ACC112 (cell line): Measurements from ENCODE around the gene SLC15A3.
"Not testable (repeated sequence)": the region's sequence is repeated elsewhere in the genome, so short reads cannot be mapped to it uniquely, and the experiment has no call there.

Experiments
- H2AFZ ChIP-seq: fragments of 200-600 bp; sonication (generic); one replicate; pipeline ENCODE4 v1.6.0; 2017; ENCODE audit warnings: antibody characterized with exemption, low read length; ENCODE audit not compliant: unreplicated experiment
- H3K27ac ChIP-seq: fragments of 200-600 bp; sonication (generic); 2 replicates; pipeline ENCODE4 v1.5.1; 2014; ENCODE audit warnings: low read depth, mild to moderate bottlenecking, antibody characterized with exemption, low read length, moderate library complexity
- H3K27me3 ChIP-seq: fragments of 200-600 bp; sonication (generic); 2 replicates; pipeline ENCODE4 v1.6.1; 2014; ENCODE audit warnings: mild to moderate bottlenecking, antibody characterized with exemption, low read length, moderate library complexity, mixed read lengths; ENCODE audit not compliant: insufficient read depth
- H3K36me3 ChIP-seq: fragments of 200-600 bp; sonication (generic); 2 replicates; pipeline ENCODE4 v1.6.1; 2016; ENCODE audit warnings: mild to moderate bottlenecking, antibody characterized with exemption, low read length, moderate library complexity, mixed read lengths; ENCODE audit not compliant: insufficient read depth
- H3K4me1 ChIP-seq: fragments of 200-600 bp; sonication (generic); one replicate; pipeline ENCODE4 v1.6.1; 2016; ENCODE audit warnings: low read length, mixed read lengths; ENCODE audit not compliant: insufficient read depth, unreplicated experiment, control insufficient read depth
- H3K4me3 ChIP-seq: fragments of 200-600 bp; sonication (generic); 2 replicates; pipeline ENCODE4 v1.5.1; 2014; ENCODE audit warnings: mild to moderate bottlenecking, low read depth, low read length
- H3K79me2 ChIP-seq: fragments of 200-600 bp; sonication (generic); one replicate; pipeline ENCODE4 v1.6.0; 2016; ENCODE audit warnings: low read length; ENCODE audit not compliant: control insufficient read depth, unreplicated experiment, insufficient read depth

SLC15A3 gene

DNA sequence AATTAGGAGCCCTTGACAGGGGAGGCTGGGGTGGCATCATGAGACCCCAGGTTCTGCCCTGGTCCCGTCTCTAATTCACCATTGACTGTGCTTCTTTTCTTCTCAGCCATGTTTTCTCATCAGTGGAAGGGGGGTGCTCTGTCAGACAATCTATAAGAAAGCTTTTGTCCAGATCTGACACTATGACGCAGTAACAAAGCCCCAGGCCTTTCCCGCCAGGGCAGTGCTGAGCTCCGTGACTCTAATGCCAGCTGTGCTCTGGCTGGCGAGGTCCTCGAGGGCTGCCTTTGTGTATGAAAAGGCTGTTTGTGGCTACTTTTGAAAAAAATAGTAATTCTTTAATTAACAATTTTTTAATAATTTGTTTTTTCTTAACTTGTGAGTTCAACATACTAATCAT is 22.8 kb upstream of the SLC15A3 start:
- H3K27me3 ChIP-seq = peaks cover 4% of the 10 kb centered on the region; the same call in 1 of the 2 replicates
- H3K4me1 ChIP-seq = no peaks in the 10 kb centered on the region

DNA sequence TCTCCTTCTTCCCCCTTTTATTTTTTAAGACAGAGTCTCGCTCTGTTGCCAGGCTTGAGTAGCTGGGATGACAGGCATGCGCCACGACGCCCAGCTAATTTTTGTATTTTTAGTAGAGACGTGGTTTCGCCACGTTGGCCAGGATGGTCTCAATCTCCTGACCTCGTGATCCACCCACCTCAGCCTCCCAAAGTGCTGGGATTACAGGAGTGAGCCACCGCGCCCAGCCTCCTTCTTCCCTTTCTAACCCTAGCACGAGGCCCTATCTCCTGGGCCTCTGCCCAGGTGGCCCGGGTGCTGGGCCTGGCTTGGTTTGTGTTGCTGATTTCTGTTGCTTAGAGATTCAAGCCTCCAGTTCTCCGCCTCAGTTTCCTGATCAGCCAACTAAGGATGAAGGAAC is 22.3 kb upstream of the SLC15A3 start:
- not testable (repeated sequence) for H3K27ac ChIP-seq, H2AFZ ChIP-seq, H3K27me3 ChIP-seq, H3K36me3 ChIP-seq, H3K4me3 ChIP-seq, H3K4me1 ChIP-seq, H3K79me2 ChIP-seq

More for the DNA sequence above, 22.8 kb upstream of the SLC15A3 start:
- H3K79me2 ChIP-seq = no peaks in the 10 kb centered on the region
- no peaks in the 10 kb centered on the region for H3K36me3 ChIP-seq
- no peak overlapping the region for H3K27ac ChIP-seq
- H2AFZ ChIP-seq = no peak overlapping the region
- H3K4me3 ChIP-seq = no peak overlapping the region

DNA sequence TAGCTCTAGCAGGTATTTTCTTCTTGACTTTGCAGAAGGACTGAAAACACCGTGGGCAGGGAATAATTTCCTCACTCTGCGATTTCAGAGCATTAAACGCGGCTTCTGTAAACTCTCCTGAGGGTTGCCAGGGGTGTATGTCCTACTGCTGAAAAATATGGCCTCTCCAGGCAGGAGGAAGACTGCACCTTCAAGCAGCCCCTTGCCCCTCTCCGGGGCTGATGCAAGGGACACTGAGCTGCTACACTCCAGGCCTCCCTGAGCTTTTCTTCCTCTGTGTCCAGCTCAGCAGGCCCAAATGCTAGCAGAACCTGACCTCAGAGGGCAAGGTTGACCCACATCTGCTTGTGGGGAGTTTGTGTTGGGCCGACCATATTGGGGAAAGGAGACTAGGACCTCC is 21.7 kb upstream of the SLC15A3 start:
- peaks cover 4% of the 10 kb centered on the region; the same call in 1 of the 2 replicates for H3K27me3 ChIP-seq
- no peak overlapping the region for H3K4me3 ChIP-seq
- no peak overlapping the region for H3K27ac ChIP-seq
- no peaks in the 10 kb centered on the region for H3K79me2 ChIP-seq
- H3K36me3 ChIP-seq = no peaks in the 10 kb centered on the region
- no peak overlapping the region for H2AFZ ChIP-seq
- no peaks in the 10 kb centered on the region for H3K4me1 ChIP-seq

DNA sequence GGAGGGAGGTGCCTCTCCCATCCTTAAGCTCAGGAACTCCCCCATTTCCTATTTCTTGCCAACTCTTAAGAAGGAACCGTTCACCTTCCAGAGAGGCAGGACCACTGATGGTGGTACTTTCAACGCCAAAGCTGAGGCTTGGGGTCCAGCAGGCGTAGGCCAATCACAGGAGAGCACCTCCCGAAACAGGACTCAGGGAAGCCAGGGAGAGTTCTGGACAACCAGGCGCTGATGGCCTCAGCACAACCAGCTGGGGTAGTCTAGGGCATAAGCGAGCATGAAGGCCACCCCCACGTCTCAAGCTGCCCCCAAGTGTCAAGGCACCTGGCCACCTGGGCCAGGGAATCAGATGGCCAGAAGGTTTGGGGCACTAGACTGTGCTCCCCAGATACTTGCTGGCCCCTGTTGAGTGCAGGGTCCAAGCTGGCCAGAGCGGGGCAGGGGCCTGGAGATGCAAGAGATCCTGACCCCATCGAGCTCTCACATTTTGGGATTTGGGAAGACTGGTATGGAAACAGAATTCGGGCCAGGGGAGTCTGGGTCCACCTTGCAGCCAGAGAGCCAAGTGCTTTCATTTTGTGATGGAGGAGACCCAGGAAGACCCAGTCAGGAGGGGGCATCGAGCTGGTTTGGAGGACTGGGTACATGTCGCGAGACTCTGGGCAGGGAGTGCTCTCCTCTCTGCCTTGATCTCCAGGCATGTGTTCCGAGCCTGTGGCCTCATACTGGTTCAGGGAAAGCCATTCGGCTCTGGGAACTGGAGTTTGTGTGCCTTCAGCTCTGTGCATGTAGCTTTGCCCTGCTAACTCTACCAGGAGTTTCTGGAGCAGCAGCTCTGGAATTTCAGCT is 20.4 kb upstream of the SLC15A3 start:
- H3K79me2 ChIP-seq = no peaks in the 10 kb centered on the region
- no peak overlapping the region for H3K4me3 ChIP-seq
- no peak overlapping the region for H3K27ac ChIP-seq
- H3K36me3 ChIP-seq = no peaks in the 10 kb centered on the region
- H2AFZ ChIP-seq = no peak overlapping the region
- H3K4me1 ChIP-seq = no peaks in the 10 kb centered on the region
- H3K27me3 ChIP-seq = peaks cover 11% of the 10 kb centered on the region; the same call in 1 of the 2 replicates

- peaks cover 20% of the 10 kb centered on the region for H3K27me3 ChIP-seq
- no peak within 1 kb of the TSS for H3K27ac ChIP-seq
- H2AFZ ChIP-seq = no peak within 1 kb of the TSS
- no peaks in the 10 kb centered on the region for H3K79me2 ChIP-seq
- H3K4me1 ChIP-seq = no peaks in the 10 kb centered on the region
- no peaks in the 10 kb centered on the region for H3K36me3 ChIP-seq
- H3K4me3 ChIP-seq = no peak within 1 kb of the TSS
These were observed 19.5 kb upstream of the SLC15A3 start, which contains the start of gene CD6 for GRCh38 chr11:60971520-60971919. Gene CD6 (plus strand): TSS chr11:60971680. CDS start chr11:60971866, 186 bp downstream.

DNA sequence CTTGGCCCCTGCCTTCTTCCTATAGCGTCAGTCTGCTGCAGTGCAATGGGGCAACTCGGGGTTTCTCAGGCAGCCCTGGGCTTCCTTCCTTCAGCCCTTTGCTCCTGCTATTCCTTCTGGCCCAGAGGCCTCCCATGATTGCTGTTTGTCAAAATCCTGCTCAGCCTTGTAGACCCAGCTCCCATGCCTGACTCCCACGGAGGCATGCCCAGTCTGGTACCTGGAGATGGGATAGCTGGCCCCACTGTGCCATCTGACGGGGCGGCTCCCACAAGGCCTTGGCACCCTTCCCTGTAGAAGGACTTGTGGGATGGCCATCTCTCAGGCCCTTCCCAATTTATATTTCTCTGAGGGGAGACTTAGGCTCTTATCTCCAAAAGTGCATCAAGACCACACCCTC is 18.9 kb upstream of the SLC15A3 start:
- no peak overlapping the region for H2AFZ ChIP-seq
- no peaks in the 10 kb centered on the region for H3K4me1 ChIP-seq
- no peak overlapping the region for H3K27ac ChIP-seq
- no peak overlapping the region for H3K4me3 ChIP-seq
- no peaks in the 10 kb centered on the region for H3K79me2 ChIP-seq
- H3K27me3 ChIP-seq = peaks cover 25% of the 10 kb centered on the region
- no peaks in the 10 kb centered on the region for H3K36me3 ChIP-seq

DNA sequence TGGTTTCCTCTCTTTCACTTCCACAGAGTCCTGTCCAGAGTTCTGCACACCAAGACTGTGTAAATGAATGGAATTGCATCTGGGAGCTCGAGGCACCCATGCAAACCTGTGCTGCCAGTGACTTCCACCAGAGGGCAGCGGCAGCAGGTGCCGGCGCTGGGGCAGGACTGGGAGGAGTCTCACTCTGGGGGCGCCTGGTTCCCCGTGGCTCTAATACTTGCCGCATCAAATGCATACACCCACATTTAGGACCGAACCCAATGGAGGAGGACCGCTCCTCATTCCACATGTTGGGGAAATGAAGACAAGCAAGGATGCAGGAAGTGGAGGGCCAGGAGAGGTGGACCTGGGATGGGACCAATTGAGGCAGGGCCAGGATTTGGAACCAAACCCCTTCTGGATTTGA is 18.4 kb upstream of the SLC15A3 start:
- no peak overlapping the region for H3K4me3 ChIP-seq
- no peaks in the 10 kb centered on the region for H3K4me1 ChIP-seq
- peaks cover 30% of the 10 kb centered on the region for H3K27me3 ChIP-seq
- H3K36me3 ChIP-seq = no peaks in the 10 kb centered on the region
- no peaks in the 10 kb centered on the region for H3K79me2 ChIP-seq
- no peak overlapping the region for H2AFZ ChIP-seq
- H3K27ac ChIP-seq = no peak overlapping the region

- no peak overlapping the region for H2AFZ ChIP-seq
- no peaks in the 10 kb centered on the region for H3K79me2 ChIP-seq
- peaks cover 29% of the 10 kb centered on the region for H3K27me3 ChIP-seq
- H3K4me1 ChIP-seq = no peaks in the 10 kb centered on the region
- no peak overlapping the region for H3K27ac ChIP-seq
- no peak overlapping the region for H3K4me3 ChIP-seq
- H3K36me3 ChIP-seq = no peaks in the 10 kb centered on the region
These were observed 16.2 kb upstream of the SLC15A3 start for GRCh38 chr11:60968223-60968622.

DNA sequence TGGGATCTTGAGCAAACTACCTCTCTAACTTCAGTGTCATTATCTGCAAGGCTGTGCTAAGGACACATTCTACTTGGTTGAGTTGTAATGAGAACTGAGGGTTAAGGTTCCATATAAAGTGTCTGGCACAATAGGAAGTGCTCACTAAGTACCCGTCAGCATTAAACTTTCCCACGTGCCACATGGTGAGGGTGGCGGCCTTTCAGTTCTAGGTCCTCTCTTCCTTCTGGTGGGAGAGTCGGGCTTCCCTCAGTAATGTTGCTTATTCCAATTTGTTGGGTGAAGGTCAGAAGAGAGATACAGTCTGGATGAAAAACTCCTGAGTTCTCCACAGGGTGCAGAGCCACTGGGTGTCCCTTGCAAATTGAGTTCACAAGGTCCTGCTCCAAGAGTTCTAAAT is 14.9 kb upstream of the SLC15A3 start:
- Histone ChIP-seq H3K36me3 (no peaks in the 10 kb centered on the region), H3K4me1 (no peaks in the 10 kb centered on the region), H3K79me2 (no peaks in the 10 kb centered on the region), H2AFZ (no peak overlapping the region), H3K4me3 (no peak overlapping the region), H3K27ac (no peak overlapping the region), H3K27me3 (peaks cover 32% of the 10 kb centered on the region)

GRCh38 chr11:60964801-60965200 is 12.8 kb upstream of the SLC15A3 start:
- Histone ChIP-seq H3K27ac (no peak overlapping the region), H3K27me3 (peaks cover 45% of the 10 kb centered on the region)

GRCh38 chr11:60960405-60960804 is 8.4 kb upstream of the SLC15A3 start:
- Histone ChIP-seq H3K27me3 (peaks cover 19% of the 10 kb centered on the region), H3K27ac (no peak overlapping the region)

More at GRCh38 chr11:60964801-60965200, 12.8 kb upstream of the SLC15A3 start:
- H3K4me1 ChIP-seq = no peaks in the 10 kb centered on the region
- H3K36me3 ChIP-seq = no peaks in the 10 kb centered on the region
- H3K79me2 ChIP-seq = no peaks in the 10 kb centered on the region
- H3K4me3 ChIP-seq = no peak overlapping the region
- H2AFZ ChIP-seq = no peak overlapping the region

More at GRCh38 chr11:60960405-60960804, 8.4 kb upstream of the SLC15A3 start:
- H3K36me3 ChIP-seq = no peaks in the 10 kb centered on the region
- peaks cover 22% of the 10 kb centered on the region for H3K4me1 ChIP-seq
- H3K79me2 ChIP-seq = no peaks in the 10 kb centered on the region
- H2AFZ ChIP-seq = no peak overlapping the region
- no peak overlapping the region for H3K4me3 ChIP-seq
